Vagina (tissue), 2 donors: Measurements from ENCODE around the gene HOXD12. TPM values are rescaled to one million over a fixed set of nuclear protein-coding genes. Genes with fewer than 3 reads are reported as not detected.

ENCODE experiments used
- DNase-seq, 2 donors: peaks; one replicate each; pipeline ENCODE4 v3.0.0-alpha.2; 2017; ENCODE audit errors: extremely low spot score in 2 of 2
- H3K27ac ChIP-seq: fragments of 200-600 bp; sonication (generic); one replicate; pipeline ENCODE4 v1.5.1; 2019
- H3K27me3 ChIP-seq: fragments of 200-600 bp; sonication (generic); one replicate; pipeline ENCODE4 v1.5.1; 2019
- H3K36me3 ChIP-seq, 2 donors: fragments of 200-600 bp; sonication (generic); one replicate each; pipeline ENCODE4 v1.5.1; 2017 to 2019
- H3K4me1 ChIP-seq: fragments of 200-600 bp; sonication (generic); one replicate; pipeline ENCODE4 v1.5.1; 2019
- H3K4me3 ChIP-seq, 2 donors: fragments of 200-600 bp; sonication (generic); 1 replicate in 1 of 2; 2 replicates in 1 of 2; pipeline ENCODE4 v1.5.1; 2016 to 2019
- H3K9me3 ChIP-seq: fragments of 200-600 bp; sonication (generic); one replicate; pipeline ENCODE4 v1.5.1; 2019
- CTCF ChIP-seq, 3 experiments: fragments of 450-650 bp in 2 of 3; fragments of 200-600 bp in 1 of 3; sonication (generic) in 1 of 3; IDR thresholded peaks; one replicate each; pipeline ENCODE4 v1.5.1; 2017 to 2019; ENCODE audit warnings: antibody characterized with exemption in 3 of 3, mild to moderate bottlenecking in 2 of 3, moderate library complexity in 2 of 3
- POLR2A ChIP-seq, 2 donors: fragments of 450-650 bp; IDR thresholded peaks; one replicate each; pipeline ENCODE4 v1.6.1; 2017; ENCODE audit warnings: antibody characterized with exemption in 2 of 2, mild to moderate bottlenecking in 2 of 2, moderate library complexity in 2 of 2
- POLR2AphosphoS5 ChIP-seq, 2 donors: sonication (generic); formaldehyde crosslinking; IDR thresholded peaks; one replicate each; pipeline ENCODE4 v1.9.0; 2017; ENCODE audit warnings: antibody characterized with exemption in 2 of 2, mild to moderate bottlenecking in 2 of 2, low read depth in 1 of 2; ENCODE audit not compliant: insufficient read depth in 1 of 2
- intact Hi-C: fragments of 100-400 bp; cut with DNase I; formaldehyde crosslinking; loops from one replicate; pipeline ENCODE4 v1.15.1; 2023
- total RNA-seq: library from RNA; depleted of rRNA; stranded (reverse); fragments of >200 nt; gene quantifications from one replicate; pipeline ENCODE4 v1.2.3, GENCODE V29; 2016

The HOXD12 gene
- 1.7 TPM for total RNA-seq

- Histone ChIP-seq H3K4me1 (peaks cover 60% of the 10 kb centered on the region), H3K36me3 (no peaks in the 10 kb centered on the region), H3K27me3 (no peaks in the 10 kb centered on the region), H3K27ac (peak within 1 kb of the TSS; percentile 91), H3K9me3 (no peaks in the 10 kb centered on the region), H3K4me3 (peak within 1 kb of the TSS; percentile 48 to 54)
- no peak for TF ChIP-seq CTCF (IDR thresholded peaks at IDR 0.05)
- peak in 1 of 2 donors; percentile 71 for TF ChIP-seq POLR2AphosphoS5 (IDR thresholded peaks at IDR 0.05; ENCODE audit: insufficient read depth in 1 of 2, low read depth in 1 of 2)
- TF ChIP-seq POLR2A (IDR thresholded peaks at IDR 0.05): no peak
- no peak for DNase-seq
- intact Hi-C loops: no loop called here
Observed at GRCh38 chr2:176099728-176100546, at the start of gene HOXD12. Gene HOXD12 (plus strand): TSS chr2:176099795. CDS start chr2:176099802, 7 bp downstream.

- no peak overlapping the region for H3K27ac ChIP-seq
- H3K9me3 ChIP-seq: no peaks in the 10 kb centered on the region
- TF ChIP-seq POLR2AphosphoS5 (IDR thresholded peaks at IDR 0.05; ENCODE audit: insufficient read depth in 1 of 2, low read depth in 1 of 2) (no peak), POLR2A (IDR thresholded peaks at IDR 0.05) (no peak), CTCF (IDR thresholded peaks at IDR 0.05) (no peak)
Observed at GRCh38 chr2:176056406-176056805, 43.2 kb upstream of the HOXD12 start.

GRCh38 chr2:176063958-176064357, 35.6 kb upstream of the HOXD12 start:
- Histone ChIP-seq H3K27me3 (no peaks in the 10 kb centered on the region), H3K27ac (no peak overlapping the region), H3K36me3 (no peaks in the 10 kb centered on the region), H3K9me3 (no peaks in the 10 kb centered on the region), H3K4me1 (no peaks in the 10 kb centered on the region), H3K4me3 (no peak overlapping the region)
- intact Hi-C loops: no loop called here
- TF ChIP-seq POLR2AphosphoS5 (IDR thresholded peaks at IDR 0.05; ENCODE audit: insufficient read depth in 1 of 2, low read depth in 1 of 2) (no peak), CTCF (IDR thresholded peaks at IDR 0.05) (no peak), POLR2A (IDR thresholded peaks at IDR 0.05) (no peak)
- no peak for DNase-seq

More at GRCh38 chr2:176056406-176056805, 43.2 kb upstream of the HOXD12 start:
- H3K27me3 ChIP-seq: no peaks in the 10 kb centered on the region
- no peaks in the 10 kb centered on the region for H3K36me3 ChIP-seq
- no peak overlapping the region for H3K4me3 ChIP-seq
- intact Hi-C loops: no loop called here
- no peak for DNase-seq
- H3K4me1 ChIP-seq: no peaks in the 10 kb centered on the region

GRCh38 chr2:176066645-176067588, 32.7 kb upstream of the HOXD12 start:
- intact Hi-C loops: no loop called here
- no peak for DNase-seq

More at GRCh38 chr2:176066645-176067588, 32.7 kb upstream of the HOXD12 start:
- H3K27ac ChIP-seq: no peak overlapping the region
- no peaks in the 10 kb centered on the region for H3K4me1 ChIP-seq
- H3K27me3 ChIP-seq: no peaks in the 10 kb centered on the region
- no peaks in the 10 kb centered on the region for H3K36me3 ChIP-seq
- H3K4me3 ChIP-seq: no peak overlapping the region
- H3K9me3 ChIP-seq: no peaks in the 10 kb centered on the region
- TF ChIP-seq POLR2AphosphoS5 (IDR thresholded peaks at IDR 0.05; ENCODE audit: insufficient read depth in 1 of 2, low read depth in 1 of 2) (no peak), CTCF (IDR thresholded peaks at IDR 0.05) (no peak), POLR2A (IDR thresholded peaks at IDR 0.05) (no peak)
